PFSK-1 (cell line): ENCODE results near the gene CPXM1.

Experiments used
- FOXP2 ChIP-seq: optimal IDR thresholded peaks from 2 replicates; pipeline ENCODE3; 2011; ENCODE audit warnings: borderline replicate concordance, control low read depth, inconsistent platforms; ENCODE audit not compliant: insufficient read depth; ENCODE audit errors: extremely low read length, extremely low read depth
- POLR2AphosphoS5 ChIP-seq: IDR thresholded peaks from 2 replicates; pipeline ENCODE4 v1.6.1; 2012; ENCODE audit warnings: low read depth, mild to moderate bottlenecking, control low read depth, low read length, moderate library complexity
- REST ChIP-seq, 2 experiments: IDR thresholded peaks; 2 replicates each; pipeline versions ENCODE4 v1.6.1 to v1.8.0; 2011 to 2012; ENCODE audit warnings: low read depth in 2 of 2, low read length in 2 of 2, control low read depth in 1 of 2, inconsistent platforms in 1 of 2, mild to moderate bottlenecking in 1 of 2, moderate library complexity in 1 of 2; ENCODE audit not compliant: insufficient read depth in 1 of 2
- SIN3A ChIP-seq: IDR thresholded peaks from 2 replicates; pipeline ENCODE4 v1.6.1; 2012; ENCODE audit warnings: mild to moderate bottlenecking, low read length, moderate library complexity, borderline replicate concordance; ENCODE audit not compliant: insufficient read depth
- TAF1 ChIP-seq: IDR thresholded peaks from 2 replicates; pipeline ENCODE4 v1.6.1; 2012; ENCODE audit warnings: low read length, control low read depth, borderline replicate concordance; ENCODE audit not compliant: insufficient read depth

CPXM1 gene

DNA sequence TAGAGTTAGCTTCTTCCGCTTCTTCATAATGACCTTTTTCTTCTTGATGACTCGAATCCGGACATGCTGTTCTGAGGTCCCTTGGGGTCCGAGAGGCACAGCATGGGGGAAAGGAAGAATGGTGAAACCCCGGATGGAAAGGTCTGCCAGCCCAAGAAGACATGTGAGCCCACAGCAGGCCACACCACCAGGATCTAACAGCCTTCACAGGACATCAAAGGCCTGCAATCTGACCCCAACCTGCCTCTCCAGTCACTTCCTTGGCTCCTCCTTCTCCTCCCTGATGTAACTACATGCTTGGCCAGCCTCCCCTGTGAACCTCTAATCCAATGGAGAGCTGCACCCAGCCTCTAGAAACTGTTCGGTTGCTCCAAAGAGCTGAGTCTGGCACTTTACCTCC is 1.6 kb downstream of the CPXM1 start:
- TF ChIP-seq SIN3A (no peak), FOXP2 (no peak), POLR2AphosphoS5 (no peak), TAF1 (no peak), REST (IDR thresholded peaks at IDR 0.05; ENCODE audit: insufficient read depth in 1 of 2, low read depth in 2 of 2, low read length in 2 of 2) (no peak)

GRCh38 chr20:2798095-2798805 is 2.2 kb downstream of the CPXM1 start:
- TF ChIP-seq SIN3A: no peak
- TF ChIP-seq REST (IDR thresholded peaks at IDR 0.05; ENCODE audit: insufficient read depth in 1 of 2, low read depth in 2 of 2, low read length in 2 of 2): no peak
- no peak for TF ChIP-seq POLR2AphosphoS5
- no peak for TF ChIP-seq TAF1
- TF ChIP-seq FOXP2: no peak

GRCh38 chr20:2797136-2797983 is 3.1 kb downstream of the CPXM1 start:
- TF ChIP-seq POLR2AphosphoS5 (no peak), TAF1 (no peak), FOXP2 (no peak), REST (IDR thresholded peaks at IDR 0.05; ENCODE audit: insufficient read depth in 1 of 2, low read depth in 2 of 2, low read length in 2 of 2) (no peak)

- TF ChIP-seq TAF1: no peak
- TF ChIP-seq REST (IDR thresholded peaks at IDR 0.05; ENCODE audit: insufficient read depth in 1 of 2, low read depth in 2 of 2, low read length in 2 of 2): no peak
- TF ChIP-seq FOXP2: no peak
- no peak for TF ChIP-seq SIN3A
- TF ChIP-seq POLR2AphosphoS5: no peak
These were observed 4.3 kb downstream of the CPXM1 start for GRCh38 chr20:2796011-2796660.
